GM21360 (cell line): ENCODE data around the gene TCL1B.
"Not testable (repeated sequence)": the region's sequence is repeated elsewhere in the genome, so short reads cannot be mapped to it uniquely, and the experiment has no call there.

Experiments
- ATAC-seq: cut with Tn5 transposase; IDR thresholded peaks from one replicate; pipeline ENCODE4 v1.9.1; 2021; ENCODE audit warnings: mild to moderate bottlenecking, moderate library complexity; ENCODE audit not compliant: unreplicated experiment

TCL1B gene, protein sequence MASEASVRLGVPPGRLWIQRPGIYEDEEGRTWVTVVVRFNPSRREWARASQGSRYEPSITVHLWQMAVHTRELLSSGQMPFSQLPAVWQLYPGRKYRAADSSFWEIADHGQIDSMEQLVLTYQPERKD

GRCh38 chr14:95685978-95686922 lies at the start of gene TCL1B:
TCL1B (plus strand) TSS chr14:95686426; CDS start chr14:95686468, 42 bp downstream.
- ATAC-seq: no peak

DNA sequence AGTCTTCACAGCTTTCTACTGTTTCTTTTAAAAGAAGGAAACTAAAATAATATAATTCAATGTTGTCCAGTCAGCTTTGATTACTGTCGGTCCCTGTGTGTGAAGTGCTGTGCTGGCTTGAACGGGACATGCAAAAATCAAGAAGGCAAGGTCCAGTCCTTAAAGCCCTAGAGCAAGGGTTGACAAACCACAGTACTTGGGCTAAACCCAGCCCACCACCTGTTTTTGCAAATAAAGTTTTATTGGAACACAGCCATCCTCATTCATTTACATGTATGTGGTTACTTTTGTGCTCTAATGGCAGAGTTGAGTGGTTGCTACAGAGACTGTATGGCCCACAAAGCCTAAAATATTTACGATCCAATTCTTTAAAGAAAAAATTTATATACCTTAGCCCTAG lies 41.2 kb upstream of the TCL1B start:
- ATAC-seq: no peak

GRCh38 chr14:95645389-95645996 lies 40.7 kb upstream of the TCL1B start:
- no peak for ATAC-seq

GRCh38 chr14:95647926-95648325 lies 38.3 kb upstream of the TCL1B start:
- no peak for ATAC-seq

- no peak for ATAC-seq
Observed at GRCh38 chr14:95649230-95649629, 37.0 kb upstream of the TCL1B start.

GRCh38 chr14:95651028-95651427 lies 35.2 kb upstream of the TCL1B start:
- ATAC-seq: no peak

GRCh38 chr14:95651821-95652583 lies 34.2 kb upstream of the TCL1B start:
- ATAC-seq: no peak

GRCh38 chr14:95652690-95653089 lies 33.5 kb upstream of the TCL1B start:
- ATAC-seq: no peak

DNA sequence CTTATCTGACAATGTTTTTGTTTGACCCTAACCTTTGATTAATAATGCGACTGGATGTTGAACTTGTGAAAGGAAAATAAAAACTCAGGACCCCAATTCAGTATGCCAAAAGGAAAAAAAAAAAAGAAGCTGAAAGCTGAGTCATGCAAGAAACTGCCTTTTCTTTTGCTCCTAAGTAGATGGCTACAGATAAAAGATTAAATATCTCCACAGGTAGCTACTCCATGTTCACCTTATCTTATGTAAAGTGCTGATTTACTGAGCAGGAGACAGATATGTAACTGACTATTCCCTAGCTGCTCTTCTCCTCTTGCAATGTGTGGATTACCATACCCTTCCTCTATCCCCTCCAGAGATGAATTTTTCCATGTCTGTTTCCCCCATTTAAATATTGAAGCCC lies 30.8 kb upstream of the TCL1B start:
- no peak for ATAC-seq

DNA sequence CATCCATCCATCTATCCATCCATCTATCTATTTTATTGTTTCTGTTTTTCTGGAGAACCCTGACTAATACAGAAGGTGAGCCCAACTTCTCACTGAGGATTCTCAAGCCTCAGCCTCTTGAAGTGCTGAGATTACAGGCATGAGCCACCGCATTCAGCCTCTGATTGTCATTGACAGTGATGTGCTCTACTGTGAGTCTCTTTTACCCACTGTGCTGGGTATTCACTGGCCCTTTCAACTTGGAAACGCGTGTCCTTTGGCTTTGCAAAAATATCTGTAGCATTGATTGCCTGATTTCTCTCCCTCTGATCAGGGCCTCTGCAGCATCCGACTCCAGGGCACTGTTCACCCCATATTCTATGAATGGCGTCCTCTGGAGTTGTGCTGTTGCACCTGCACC lies 29.6 kb upstream of the TCL1B start:
- ATAC-seq: no peak

DNA sequence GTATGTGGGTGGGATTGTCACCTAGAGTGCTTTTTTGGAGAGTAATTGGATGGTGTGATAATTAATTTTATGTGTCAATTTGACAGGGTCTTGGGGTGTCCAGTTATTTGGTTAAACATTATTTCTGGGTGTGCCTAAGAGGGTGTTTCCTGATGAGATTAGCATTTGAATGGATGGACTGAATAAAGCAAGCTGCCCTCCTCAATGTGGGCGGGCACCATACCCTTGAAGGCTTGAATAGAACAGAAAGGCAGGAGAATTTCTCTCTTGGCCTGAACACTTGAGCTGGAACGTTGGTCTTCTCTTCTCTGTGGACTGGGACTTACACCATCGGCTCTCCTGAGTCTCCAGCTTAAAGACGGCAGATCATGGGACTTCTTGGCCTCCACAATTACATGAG lies 28.8 kb upstream of the TCL1B start:
- ATAC-seq: no peak

- ATAC-seq: no peak
Observed at GRCh38 chr14:95659293-95659989, 26.8 kb upstream of the TCL1B start.

DNA sequence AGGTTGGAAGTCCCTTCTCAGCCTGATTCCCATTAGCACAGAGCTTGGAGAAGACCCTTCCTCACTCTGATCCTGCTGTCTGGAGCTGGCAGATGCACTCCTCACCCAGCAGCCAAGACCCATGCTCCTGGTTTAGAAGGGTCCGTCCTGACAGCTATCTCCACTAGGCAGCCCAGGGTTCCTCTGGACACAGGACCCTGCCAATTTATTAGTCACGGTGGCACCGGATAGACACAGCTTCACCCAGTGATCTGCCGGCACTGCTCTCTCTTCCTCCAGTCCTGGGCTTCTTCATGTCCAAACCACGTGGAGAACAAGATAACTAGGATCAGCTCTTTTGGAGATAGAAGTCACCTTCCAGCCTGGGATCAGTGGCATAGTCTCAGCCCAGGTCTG lies 26.2 kb upstream of the TCL1B start:
- ATAC-seq: no peak

- ATAC-seq: no peak
Observed at GRCh38 chr14:95660651-95661515, 25.3 kb upstream of the TCL1B start.

DNA sequence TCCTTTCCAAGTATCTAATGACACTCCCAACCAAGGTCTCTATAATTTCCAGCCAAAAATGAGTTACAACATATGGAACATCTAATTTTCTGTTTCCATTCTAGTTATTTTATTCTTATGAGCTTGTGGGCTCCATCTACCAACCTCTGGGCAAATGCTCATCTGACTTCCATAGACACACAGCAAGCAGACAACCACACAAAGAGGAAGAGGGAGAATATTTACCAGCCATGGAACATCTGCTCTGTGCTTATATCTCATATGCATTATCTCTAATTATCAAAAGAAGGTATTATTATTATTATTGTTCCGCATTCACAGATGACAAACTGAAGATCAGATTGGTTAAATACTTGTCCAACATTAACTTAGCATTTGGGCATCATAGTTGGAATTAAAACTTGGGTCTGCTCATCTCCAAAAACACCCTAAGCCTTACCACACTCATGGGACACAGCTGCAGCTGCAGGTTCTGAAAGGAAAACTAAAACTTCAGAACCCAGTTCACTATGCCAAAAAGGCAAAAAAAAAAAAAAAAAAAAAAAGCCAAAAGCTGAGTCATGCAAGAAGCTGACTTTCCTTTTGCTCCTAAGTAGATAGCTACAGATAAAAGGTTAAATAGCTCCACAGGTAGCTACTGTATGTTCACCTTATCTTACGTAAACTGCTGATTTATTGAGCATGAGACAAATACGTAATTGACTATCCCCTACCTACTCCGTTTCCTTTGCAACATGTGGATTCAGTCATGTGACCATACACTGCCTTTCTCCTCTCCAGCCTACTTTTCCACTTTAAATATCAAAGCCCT lies 23.6 kb upstream of the TCL1B start:
- ATAC-seq: peak; percentile 41

DNA sequence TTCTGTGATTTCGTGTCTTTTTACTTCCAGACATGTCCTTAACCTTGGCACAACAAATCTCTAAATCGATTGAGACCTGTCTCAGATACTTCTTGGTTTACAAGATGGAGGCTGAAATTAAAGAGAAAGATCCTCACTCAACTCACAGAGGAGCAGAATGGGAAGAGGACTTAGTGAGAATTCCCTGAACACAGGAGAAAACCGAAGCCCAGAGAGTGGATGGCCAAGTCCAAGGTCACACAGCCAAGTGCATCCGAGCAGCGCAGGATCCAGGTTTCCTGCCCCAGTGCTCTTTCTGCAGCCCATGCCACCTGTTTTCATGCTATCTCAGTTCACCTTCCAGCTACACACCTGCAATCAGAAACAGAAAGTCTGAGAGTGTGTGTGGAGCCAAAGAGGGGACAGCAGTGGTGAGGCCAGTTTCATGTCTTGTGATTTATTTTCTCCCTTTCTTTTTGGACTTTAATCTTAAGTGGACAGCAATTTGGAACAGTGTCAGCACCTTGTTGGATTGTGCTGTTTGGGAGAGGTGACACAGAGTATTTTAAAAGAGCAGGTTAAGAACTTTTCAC lies 22.9 kb upstream of the TCL1B start:
- ATAC-seq: no peak

DNA sequence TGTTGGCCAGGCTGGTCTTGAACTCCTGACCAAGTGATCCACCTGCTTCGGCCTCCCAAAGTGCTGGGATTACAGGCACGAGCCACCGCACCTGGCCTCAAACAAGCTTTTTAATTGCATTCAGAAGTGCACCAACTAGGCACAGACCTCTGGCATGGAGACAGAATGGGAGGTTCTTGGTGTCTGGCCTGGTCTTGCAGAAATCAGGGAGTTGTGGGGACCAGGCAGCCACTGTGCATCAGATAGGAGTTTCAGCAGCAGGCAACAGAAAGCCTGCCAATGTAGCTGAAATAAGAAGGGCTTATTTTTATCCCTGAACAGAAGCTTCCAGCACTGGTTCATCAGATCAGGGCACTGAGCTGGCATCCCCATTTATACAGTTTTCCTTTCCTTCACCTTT lies 22.2 kb upstream of the TCL1B start:
- no peak for ATAC-seq

DNA sequence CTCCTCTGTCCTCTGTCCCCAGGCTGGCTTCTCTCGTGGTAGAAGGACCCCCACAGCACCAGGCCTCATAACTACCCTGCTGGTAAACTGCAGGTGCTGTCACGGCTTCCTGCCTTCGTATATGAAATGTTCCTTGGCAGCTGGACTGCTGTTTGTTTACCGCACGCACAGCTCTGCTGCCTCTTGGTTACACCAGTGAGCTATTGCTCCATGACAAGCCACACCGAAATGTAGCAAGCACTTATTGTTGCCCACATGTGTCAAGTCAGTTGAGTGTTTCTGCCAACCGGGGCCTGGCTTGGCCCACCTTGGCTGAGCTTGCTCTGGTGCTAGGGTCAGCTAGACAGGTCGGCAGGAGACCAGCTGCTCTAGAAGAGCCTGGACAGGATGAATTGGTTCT lies 21.7 kb upstream of the TCL1B start:
- ATAC-seq: no peak

- ATAC-seq: not testable (repeated sequence)
Observed at GRCh38 chr14:95665530-95665929, 20.7 kb upstream of the TCL1B start.
